Measurements from ENCODE around the gene RNASEL.

Gene RNASEL

DNA sequence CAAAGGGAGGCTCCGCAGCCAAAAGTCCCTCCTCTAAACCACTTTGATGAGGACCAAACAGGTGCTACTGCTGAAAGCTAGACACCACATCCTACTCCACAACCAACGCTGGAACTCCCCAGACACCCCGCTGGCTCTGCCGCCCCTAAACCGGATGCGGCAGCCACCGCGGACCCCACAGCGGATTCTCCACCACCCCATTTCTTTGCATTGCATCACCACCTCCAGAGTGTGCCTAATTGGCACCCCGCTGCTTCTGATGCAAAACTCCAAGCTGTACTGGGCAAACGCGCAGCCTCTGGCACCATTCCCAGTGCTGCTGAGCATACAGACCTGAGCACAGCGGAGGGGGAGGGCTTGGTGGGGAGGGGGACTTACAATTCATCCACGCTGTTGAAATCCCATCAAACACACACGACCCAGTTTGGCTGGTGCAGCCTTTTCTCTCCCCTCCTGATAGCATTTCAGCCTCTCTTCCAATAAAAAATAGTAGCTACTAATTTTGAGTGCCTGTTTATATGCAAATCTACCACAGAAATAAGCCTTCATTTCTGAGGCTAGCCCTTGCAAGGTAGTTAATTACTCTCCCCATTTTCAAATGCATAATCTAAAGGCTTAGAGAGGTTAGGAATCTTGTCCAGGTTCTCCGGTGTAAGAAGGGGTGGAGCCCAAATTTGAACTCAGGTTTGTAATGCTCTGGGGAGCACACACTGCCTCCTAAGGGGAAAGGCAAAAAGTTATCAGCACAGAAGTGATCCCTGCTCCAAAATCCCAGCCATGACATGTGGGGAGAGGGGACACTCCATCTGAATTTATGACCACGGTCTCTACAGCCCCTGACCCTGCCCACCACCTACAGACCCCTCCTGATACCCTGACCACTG, 27.3 kb upstream of the RNASEL start (continued):
- TF ChIP-seq ZNF175 (tag by site-specific recombination; IDR thresholded peaks at IDR 0.05) (no peak), ZFP37 (tag by site-specific recombination; IDR thresholded peaks at IDR 0.05) (0 out of 2 replicates have a peak, but pooled peaks have one; percentile 66), ZNF670 (tag by site-specific recombination; IDR thresholded peaks at IDR 0.05; ENCODE audit: low read depth) (no peak), KLF7 (tag by site-specific recombination; IDR thresholded peaks at IDR 0.05; ENCODE audit: borderline replicate concordance) (no peak; the same call in 1 of the 2 replicates), SETDB1 (IDR thresholded peaks at IDR 0.05; ENCODE audit: insufficient read length, low read length) (no peak), ZNF184 (tag by site-specific recombination; IDR thresholded peaks at IDR 0.05) (no peak), ZNF202 (tag by site-specific recombination; IDR thresholded peaks at IDR 0.05; ENCODE audit: borderline replicate concordance) (no peak), ZNF174 (tag by site-specific recombination; IDR thresholded peaks at IDR 0.05) (no peak), ZNF473 (tag by site-specific recombination; IDR thresholded peaks at IDR 0.05) (no peak), ZNF560 (tag by site-specific recombination; IDR thresholded peaks at IDR 0.05; ENCODE audit: borderline replicate concordance) (no peak), ZNF501 (tag by site-specific recombination; IDR thresholded peaks at IDR 0.05) (peak; percentile 80; the same call in 1 of the 2 replicates), OSR2 (tag by site-specific recombination; IDR thresholded peaks at IDR 0.05) (peak; percentile 99), ZNF658 (tag by site-specific recombination; IDR thresholded peaks at IDR 0.05) (no peak), ZNF785 (tag by site-specific recombination; IDR thresholded peaks at IDR 0.05) (0 out of 2 replicates have a peak, but pooled peaks have one; percentile 88), ZSCAN30 (tag by site-specific recombination; IDR thresholded peaks at IDR 0.05) (peak; percentile 91), ZNF302 (tag by site-specific recombination; IDR thresholded peaks at IDR 0.05; ENCODE audit: low read depth) (no peak), ZNF530 (tag by site-specific recombination; IDR thresholded peaks at IDR 0.05; ENCODE audit: low read depth) (0 out of 2 replicates have a peak, but pooled peaks have one; percentile 5), KLF8 (tag by site-specific recombination; IDR thresholded peaks at IDR 0.05) (peak; percentile 82; the same call in 1 of the 2 replicates), KLF9 (tag by site-specific recombination; IDR thresholded peaks at IDR 0.05; ENCODE audit: low read depth) (0 out of 2 replicates have a peak, but pooled peaks have one; percentile 17), ZNF596 (tag by site-specific recombination; IDR thresholded peaks at IDR 0.05) (no peak)
- TF ChIP-seq, protein P1, sequence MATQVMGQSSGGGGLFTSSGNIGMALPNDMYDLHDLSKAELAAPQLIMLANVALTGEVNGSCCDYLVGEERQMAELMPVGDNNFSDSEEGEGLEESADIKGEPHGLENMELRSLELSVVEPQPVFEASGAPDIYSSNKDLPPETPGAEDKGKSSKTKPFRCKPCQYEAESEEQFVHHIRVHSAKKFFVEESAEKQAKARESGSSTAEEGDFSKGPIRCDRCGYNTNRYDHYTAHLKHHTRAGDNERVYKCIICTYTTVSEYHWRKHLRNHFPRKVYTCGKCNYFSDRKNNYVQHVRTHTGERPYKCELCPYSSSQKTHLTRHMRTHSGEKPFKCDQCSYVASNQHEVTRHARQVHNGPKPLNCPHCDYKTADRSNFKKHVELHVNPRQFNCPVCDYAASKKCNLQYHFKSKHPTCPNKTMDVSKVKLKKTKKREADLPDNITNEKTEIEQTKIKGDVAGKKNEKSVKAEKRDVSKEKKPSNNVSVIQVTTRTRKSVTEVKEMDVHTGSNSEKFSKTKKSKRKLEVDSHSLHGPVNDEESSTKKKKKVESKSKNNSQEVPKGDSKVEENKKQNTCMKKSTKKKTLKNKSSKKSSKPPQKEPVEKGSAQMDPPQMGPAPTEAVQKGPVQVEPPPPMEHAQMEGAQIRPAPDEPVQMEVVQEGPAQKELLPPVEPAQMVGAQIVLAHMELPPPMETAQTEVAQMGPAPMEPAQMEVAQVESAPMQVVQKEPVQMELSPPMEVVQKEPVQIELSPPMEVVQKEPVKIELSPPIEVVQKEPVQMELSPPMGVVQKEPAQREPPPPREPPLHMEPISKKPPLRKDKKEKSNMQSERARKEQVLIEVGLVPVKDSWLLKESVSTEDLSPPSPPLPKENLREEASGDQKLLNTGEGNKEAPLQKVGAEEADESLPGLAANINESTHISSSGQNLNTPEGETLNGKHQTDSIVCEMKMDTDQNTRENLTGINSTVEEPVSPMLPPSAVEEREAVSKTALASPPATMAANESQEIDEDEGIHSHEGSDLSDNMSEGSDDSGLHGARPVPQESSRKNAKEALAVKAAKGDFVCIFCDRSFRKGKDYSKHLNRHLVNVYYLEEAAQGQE (tag by site-specific recombination; IDR thresholded peaks at IDR 0.05), result peak; percentile 31
- TF ChIP-seq, protein P2, sequence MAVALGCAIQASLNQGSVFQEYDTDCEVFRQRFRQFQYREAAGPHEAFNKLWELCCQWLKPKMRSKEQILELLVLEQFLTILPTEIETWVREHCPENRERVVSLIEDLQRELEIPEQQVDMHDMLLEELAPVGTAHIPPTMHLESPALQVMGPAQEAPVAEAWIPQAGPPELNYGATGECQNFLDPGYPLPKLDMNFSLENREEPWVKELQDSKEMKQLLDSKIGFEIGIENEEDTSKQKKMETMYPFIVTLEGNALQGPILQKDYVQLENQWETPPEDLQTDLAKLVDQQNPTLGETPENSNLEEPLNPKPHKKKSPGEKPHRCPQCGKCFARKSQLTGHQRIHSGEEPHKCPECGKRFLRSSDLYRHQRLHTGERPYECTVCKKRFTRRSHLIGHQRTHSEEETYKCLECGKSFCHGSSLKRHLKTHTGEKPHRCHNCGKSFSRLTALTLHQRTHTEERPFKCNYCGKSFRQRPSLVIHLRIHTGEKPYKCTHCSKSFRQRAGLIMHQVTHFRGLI (tag by site-specific recombination; IDR thresholded peaks at IDR 0.05), result no peak; the same call in 1 of the 2 replicates
- TF ChIP-seq, protein P3, sequence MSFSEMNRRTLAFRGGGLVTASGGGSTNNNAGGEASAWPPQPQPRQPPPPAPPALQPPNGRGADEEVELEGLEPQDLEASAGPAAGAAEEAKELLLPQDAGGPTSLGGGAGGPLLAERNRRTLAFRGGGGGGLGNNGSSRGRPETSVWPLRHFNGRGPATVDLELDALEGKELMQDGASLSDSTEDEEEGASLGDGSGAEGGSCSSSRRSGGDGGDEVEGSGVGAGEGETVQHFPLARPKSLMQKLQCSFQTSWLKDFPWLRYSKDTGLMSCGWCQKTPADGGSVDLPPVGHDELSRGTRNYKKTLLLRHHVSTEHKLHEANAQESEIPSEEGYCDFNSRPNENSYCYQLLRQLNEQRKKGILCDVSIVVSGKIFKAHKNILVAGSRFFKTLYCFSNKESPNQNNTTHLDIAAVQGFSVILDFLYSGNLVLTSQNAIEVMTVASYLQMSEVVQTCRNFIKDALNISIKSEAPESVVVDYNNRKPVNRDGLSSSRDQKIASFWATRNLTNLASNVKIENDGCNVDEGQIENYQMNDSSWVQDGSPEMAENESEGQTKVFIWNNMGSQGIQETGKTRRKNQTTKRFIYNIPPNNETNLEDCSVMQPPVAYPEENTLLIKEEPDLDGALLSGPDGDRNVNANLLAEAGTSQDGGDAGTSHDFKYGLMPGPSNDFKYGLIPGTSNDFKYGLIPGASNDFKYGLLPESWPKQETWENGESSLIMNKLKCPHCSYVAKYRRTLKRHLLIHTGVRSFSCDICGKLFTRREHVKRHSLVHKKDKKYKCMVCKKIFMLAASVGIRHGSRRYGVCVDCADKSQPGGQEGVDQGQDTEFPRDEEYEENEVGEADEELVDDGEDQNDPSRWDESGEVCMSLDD (tag by site-specific recombination; IDR thresholded peaks at IDR 0.05), result peak; percentile 98
- TF ChIP-seq, protein P4, sequence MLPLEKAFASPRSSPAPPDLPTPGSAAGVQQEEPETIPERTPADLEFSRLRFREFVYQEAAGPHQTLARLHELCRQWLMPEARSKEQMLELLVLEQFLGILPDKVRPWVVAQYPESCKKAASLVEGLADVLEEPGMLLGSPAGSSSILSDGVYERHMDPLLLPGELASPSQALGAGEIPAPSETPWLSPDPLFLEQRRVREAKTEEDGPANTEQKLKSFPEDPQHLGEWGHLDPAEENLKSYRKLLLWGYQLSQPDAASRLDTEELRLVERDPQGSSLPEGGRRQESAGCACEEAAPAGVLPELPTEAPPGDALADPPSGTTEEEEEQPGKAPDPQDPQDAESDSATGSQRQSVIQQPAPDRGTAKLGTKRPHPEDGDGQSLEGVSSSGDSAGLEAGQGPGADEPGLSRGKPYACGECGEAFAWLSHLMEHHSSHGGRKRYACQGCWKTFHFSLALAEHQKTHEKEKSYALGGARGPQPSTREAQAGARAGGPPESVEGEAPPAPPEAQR (tag by site-specific recombination; IDR thresholded peaks at IDR 0.05), result peak; percentile 85; the same call in 1 of the 2 replicates
- TF ChIP-seq, protein P5, sequence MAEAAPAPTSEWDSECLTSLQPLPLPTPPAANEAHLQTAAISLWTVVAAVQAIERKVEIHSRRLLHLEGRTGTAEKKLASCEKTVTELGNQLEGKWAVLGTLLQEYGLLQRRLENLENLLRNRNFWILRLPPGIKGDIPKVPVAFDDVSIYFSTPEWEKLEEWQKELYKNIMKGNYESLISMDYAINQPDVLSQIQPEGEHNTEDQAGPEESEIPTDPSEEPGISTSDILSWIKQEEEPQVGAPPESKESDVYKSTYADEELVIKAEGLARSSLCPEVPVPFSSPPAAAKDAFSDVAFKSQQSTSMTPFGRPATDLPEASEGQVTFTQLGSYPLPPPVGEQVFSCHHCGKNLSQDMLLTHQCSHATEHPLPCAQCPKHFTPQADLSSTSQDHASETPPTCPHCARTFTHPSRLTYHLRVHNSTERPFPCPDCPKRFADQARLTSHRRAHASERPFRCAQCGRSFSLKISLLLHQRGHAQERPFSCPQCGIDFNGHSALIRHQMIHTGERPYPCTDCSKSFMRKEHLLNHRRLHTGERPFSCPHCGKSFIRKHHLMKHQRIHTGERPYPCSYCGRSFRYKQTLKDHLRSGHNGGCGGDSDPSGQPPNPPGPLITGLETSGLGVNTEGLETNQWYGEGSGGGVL (tag by site-specific recombination; IDR thresholded peaks at IDR 0.05), result peak; percentile 97
- TF ChIP-seq, protein P6, sequence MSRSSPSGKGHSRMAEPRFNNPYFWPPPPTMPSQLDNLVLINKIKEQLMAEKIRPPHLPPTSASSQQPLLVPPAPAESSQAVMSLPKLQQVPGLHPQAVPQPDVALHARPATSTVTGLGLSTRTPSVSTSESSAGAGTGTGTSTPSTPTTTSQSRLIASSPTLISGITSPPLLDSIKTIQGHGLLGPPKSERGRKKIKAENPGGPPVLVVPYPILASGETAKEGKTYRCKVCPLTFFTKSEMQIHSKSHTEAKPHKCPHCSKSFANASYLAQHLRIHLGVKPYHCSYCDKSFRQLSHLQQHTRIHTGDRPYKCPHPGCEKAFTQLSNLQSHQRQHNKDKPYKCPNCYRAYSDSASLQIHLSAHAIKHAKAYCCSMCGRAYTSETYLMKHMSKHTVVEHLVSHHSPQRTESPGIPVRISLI (tag by site-specific recombination; IDR thresholded peaks at IDR 0.05), result no peak

All from HEK293 (cell line).